CD4-positive, alpha-beta T cell treated with Interferon gamma for 1 hour (primary cell): Measurements from ENCODE around the gene XDH.

Source experiments
- DNase-seq: peaks from one replicate; pipeline ENCODE4 v3.0.0-alpha.2; 2020

The XDH gene

DNA sequence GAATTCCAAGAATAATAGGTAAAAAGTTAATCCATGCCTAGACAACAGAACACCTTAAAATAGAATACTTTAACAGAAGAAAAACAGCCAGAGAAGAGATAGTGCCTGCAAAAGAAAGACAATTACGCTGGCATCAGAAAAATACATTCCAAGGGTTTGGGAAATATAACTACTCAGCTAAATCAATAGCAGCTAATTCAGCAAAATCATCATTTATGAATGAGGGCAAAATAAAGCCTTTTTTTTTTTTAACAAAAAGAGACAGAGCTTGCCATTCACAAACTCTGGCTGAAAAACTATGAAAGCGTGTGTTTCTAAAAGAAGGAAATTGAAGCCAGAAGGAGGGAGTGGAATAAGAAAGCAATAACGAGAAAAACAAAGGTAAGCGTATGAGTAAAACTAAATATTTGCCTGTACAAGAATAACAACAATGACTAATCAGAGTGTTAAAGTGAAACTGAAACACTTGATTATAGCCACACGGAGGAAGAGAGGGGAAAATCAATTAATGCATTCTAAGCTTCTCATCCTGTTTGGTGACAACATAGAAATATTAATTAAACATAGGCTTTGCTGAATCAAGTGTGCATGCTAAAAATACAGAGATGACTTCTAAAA lies 90.4 kb downstream of the XDH start:
- no peak for DNase-seq

DNA sequence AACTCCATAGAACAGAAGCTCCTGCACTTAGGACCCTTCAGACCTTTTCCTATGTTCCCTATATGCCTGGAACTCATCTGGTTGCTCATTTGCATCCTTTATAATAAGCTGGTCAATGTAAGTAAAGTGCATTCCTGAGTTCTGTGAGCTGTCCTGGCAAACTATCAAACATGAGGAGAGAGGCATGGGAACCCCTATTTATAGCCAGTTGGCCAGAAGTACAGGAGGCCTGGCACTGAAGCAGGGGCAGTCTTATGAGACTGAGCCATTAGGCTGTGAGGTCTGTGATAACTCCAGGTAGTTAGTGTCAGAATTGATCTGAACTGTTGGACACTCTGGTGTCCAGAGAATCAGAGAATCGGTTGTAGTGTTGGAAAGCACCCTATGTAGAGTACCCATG lies 92.2 kb downstream of the XDH start:
- DNase-seq: no peak

DNA sequence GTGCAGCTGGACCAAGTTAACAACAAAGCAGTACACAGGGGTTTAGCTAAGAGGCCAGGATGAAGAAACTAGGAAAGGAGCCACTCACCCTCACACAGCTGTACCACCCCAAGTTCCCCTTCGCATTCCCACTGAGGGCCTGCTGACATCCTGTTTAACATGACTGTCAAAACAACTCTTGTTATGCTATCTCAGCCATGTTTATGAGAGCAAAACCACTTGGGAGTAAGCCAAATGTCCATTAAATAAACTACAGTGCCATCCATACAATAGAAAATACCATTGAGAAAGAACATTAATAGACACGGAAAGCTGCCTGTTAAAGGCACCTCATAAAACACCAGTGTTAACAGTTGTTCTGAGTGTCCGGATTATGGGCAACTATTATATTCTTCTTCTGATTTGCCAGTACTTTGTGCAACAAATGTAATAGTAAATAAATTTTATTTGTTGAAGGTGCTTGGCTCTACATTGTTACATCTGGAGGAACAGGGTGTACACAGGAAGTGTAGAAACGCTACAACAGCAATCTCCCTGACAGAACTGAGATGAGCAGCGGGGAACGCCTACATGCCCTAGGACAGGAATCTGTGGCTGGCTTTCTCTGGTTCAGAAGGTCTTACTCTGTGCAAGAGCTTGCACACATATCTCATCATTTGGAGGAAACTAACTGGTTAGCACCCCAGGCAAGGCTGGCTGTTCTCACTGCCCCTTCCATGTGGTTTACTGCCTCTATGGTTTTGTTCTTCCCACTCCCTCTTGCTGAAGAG lies 95.0 kb downstream of the XDH start:
- DNase-seq: no peak

DNA sequence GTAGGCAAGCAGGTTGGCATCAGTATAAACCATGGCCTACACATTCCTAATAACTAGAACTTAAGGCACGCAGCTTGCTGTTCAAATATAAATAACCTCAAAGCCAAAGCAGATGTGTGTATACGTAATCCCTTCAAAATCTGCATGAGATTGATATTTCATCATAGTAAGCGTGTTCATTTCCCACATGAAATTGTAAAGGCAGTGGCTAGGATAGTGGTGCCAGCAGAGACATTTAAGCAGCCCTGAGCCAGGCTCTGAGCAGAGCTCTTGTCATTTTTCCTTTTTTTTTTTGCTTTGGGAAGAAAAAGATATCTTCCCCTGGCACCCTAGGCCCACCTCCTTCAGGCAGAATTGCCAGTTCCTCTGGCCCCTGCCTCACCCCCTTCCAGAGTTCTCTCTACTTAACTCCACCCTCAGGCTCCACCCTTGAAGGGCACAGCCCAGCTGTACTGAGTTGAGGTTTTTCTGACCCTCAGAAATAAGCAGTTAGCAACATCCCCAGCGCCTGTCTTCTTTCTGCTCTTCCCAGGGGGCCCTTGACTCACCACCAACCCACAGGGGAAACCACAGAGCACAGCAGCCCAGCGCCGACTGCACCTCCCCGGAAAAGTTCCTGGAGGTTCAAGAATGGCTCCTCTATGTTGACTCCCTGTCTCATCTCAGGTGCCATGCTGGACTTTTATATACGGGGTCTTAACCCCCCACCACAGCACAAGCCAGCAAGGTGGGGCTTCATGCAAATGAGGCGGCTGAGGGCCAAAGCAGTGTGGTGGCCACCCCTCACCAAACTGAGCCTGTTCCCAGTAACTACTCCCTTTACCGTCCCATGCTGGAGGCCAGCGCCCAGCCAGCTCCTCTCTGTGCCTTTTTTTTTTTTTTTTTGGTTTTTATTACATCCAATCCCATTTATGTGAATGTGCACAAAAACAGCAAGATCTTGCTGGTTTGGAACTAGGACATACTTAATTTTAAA lies 95.9 kb downstream of the XDH start:
- DNase-seq: peak; percentile 10

DNA sequence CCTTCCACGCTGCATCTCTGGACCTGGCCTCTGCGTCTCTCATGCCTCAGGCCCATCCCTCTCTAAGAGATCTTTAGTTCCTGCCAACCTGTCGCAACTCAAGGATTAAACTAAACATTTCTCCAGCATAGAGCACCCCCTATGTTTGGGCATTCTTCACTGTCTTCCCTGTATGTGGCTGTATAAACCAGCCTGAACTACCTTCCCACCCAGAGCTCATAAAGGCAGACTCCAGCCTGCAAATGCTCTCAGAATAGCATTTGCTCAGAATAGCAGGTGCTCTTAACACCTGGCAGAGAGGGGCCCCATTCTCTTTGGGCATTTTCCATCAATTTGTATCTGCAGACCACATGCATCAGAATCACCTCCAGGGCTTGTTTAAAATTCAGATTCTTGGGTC lies 97.1 kb downstream of the XDH start:
- no peak for DNase-seq

DNA sequence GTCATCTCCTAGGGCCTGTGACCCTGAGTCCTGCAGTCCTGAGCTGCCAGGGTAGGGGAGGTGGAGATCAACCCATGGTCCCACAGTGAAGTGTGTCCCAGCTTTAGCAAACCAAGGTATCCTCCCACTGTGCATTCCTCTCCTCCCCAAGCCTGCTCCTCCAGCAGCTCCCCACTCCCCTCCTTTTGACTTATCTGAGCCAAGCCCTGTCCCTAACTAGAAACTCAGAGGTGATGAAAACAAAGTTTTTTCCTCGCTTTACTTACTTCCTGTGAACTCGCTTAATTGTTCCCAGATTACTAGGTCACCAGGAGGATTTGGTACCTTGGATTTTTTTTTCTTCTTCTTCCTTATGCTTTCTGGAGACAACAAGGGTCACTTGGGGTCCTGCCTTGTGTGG lies 99.8 kb downstream of the XDH start:
- DNase-seq: no peak

DNA sequence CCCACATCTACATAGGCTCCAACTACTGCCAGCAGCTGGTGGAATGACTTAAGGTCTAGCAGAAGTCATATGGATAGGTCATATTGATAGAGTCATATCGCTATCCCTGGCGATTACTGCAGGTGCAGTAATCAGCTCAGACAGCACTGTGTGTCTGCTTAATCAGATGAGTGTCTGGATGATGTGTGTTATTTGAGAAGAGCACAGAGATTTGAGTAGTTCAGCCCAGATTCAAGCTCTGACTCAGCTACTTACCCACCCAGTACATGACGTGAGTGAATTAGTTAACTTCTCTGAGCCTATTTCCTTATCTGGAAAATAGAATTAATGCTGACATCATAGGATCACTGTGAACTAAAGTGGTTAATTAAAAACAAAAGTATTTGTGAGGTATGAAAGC lies 101.6 kb downstream of the XDH start:
- no peak for DNase-seq

DNA sequence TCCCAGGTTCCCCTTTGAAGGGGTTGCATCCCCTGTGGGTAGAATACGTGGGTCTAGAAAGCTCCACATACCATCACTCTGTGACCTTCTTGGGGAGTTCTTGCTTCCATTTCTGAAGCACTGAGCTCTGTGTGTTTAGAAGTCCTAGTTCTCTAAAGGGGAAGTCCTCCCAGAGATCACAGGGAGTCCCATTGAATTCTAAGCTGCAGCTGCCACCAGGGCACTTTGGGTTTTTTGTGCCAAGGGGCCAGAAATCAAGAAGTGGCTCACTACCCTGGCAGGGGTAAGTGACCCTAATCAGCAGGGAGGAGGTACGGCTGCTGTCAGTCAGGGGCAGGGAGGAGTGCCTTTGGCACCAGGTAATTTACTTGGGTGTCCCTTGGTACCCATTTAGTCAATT lies 109.7 kb downstream of the XDH start:
- DNase-seq: no peak

DNA sequence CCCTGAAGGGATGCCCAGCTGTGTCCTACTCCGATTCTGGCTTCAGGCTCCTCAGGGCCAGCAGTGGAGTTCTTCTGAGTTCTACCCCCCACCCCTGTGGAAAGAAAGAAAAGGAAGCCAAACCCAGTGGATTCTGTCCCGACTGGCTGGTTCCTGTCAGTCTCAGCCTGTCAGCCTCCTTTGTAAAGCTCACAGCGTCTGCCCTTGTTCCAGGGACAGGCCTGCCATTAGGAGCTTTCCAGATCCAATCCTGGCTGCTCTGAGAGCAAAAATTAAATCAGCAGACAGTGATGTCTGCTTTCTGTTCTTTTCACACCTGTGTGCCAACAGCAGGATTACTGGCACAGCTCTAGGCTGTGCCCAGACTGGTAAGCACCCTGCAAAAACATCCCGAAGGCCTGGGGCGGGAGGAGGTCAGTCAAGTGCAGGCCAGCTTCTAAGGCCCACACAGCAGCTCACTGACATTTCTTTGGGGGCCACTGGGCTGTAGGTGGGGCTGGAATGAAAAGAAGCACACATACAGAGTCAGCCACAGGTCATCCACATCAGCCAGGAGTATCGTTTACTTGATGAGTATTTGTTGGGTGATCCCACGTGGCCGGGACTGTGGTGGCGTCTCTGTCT lies 111.5 kb downstream of the XDH start:
- DNase-seq: no peak

DNA sequence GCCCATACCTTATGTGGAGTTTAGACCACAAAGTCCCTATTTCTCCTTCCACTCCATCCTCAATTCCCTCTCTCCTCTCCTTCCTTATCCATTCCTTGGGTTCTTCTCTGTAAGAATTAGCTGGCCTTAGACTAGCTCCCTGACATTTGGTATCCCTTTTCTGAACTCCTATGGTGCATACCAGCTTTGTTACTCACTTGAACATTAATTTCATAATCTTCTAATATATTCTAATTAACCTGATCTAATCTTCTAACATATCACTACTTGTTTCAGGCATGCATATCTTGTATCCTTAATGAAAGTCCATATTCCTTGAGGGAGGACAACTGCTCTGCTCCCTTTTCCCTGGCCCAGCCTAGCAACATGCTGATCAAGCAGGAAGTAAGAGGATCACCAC lies 114.2 kb downstream of the XDH start:
- DNase-seq: no peak

DNA sequence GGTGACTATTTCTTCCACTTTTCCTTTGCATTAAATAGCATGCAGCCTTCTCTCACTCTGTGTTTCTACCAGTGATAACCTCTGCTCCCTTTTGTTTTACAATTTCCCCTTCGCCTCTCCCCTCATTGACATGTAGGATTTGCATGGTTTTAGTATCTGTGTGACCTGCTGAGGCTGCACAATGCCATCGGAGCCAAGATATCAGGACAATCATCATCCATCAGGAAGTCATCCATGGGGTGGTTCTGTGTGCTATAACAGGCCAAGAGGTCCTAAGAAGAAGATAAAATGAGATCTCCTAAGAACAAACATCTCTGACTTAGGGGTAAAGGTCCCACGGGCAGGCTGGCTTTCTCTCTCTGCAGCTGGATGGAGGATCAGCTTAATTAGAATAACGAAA lies 115.0 kb downstream of the XDH start:
- no peak for DNase-seq

DNA sequence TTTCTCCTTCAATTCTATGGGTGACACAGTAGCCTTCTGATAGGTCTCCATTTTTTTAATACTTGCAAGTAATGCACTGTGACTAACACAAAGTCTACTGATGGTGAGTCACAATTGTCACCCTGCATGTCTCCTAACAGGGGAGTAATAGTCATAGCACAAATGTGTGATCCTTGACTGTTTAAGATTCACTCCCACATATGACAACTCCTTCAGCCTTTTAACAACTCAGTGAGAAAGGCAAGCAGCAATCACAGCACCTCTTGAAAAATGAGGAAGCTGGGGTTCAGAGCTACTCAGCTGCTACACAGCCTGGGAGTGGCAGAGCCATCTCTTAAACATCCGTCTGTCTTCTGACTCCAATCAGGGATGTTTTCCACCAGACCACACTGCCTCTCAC lies 116.8 kb downstream of the XDH start:
- DNase-seq: no peak

DNA sequence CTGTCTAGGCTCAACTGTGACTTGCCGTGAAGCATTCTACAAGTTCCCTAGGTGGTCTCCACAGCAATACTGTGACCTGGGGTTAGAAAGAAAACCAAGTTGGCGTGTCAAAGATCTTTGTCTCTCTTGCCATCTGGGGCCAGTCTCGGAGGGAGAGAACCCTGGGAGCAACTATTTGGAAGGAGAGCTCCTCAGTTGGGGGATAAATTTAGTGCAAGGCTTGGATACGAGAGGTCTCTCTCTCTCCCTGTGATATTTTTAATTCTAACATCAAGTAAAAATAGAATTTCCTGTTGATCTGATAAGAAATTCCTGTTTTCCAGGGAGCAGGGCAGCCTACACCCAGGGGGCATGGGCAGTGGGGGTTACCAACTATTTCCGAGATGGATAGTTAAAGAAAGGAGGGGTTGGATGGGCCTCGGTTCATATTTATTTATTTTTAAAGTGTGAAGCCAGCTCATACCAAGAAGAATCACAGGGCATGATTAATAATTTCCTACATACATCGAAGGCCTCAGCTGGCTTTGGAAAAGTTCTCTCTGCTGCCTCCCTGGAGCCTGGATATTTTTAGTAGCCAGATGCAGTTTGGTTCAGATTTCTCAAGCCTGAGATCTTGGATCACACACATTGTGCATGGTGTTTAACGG lies 117.8 kb downstream of the XDH start:
- DNase-seq: no peak

DNA sequence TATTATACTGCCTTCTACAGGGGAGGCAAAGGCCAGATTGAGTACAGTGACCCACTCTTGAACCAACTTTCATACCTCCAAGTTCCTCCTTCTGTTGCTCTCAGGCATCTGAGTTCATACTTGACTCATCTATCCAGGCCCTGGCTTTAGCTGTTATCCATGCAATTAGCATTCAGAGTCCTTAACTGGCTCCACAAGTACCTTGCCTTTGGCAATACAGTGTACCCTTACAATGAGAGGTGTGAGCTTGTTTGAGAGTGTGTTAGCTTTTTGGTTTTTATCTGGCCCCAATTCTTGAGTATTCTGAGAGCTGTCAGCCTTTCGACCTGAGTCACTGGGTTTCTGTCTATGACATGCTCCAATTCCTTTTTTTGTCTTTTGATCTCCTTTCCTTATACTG lies 120.3 kb downstream of the XDH start:
- DNase-seq: no peak

DNA sequence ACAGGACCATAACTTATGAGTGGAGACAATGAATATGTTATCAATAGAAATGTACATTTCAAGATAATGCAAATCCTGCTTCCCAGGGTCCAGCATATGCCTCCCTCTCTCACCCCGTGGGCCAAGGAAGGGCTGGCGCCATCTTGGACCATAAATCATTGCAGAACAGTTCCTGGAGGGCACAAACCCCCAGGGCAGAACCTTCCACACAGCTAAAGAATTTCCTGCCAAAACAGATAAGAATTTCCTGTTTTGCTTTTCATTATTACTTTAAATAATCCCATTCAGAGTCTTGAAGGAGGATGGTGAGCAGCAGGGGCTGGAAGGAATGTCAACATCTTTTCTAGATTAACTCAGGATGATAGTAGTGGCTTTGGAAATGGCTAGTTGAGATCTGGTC lies 126.9 kb downstream of the XDH start:
- DNase-seq: no peak

DNA sequence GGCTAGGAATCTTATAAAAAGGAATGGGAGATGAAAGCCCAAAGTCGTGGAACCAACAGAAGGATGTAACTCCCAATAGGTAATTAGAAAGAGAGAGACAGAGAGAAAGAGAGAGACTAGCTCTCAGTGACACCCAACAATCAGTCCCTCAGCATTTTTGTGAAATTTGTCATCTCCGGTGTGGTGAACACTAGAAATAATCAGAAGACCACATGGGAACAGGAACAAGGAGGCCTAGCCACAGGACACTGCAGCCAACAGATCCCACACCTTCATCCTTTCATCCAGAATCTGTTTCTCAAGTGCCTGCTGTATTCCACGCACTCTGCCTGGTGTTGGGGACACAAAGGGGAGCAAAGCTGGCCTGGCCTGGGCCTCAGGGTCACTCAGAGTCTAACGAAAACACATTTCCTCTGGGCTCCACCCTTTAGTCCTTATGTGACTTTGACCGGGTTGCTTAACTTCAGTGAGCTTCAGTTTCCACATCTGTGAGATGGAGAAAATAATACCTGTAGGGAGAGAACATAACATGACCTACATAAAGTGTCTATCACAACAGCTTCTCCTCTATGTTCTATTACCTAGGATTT lies 127.5 kb downstream of the XDH start:
- DNase-seq: no peak

DNA sequence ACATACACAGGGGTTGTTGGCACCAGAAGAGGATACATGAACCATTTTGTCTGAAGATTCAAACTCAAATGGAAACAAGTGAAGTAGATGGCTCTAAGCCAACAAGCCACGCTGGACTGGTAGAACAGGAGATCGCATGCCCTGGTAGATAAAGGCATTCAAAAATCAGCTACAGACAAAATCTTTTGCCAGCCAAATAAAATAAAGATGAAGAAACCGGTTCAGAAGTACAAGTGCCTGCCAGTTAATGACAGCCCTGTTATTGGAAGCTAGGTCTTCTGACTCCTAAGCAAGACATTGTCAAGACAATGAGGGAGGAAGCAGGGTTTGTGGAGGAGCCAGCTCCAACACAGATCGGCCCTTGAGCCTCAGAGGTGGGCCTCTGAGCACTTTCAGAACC lies 128.3 kb downstream of the XDH start:
- DNase-seq: no peak
